NCI-H1930 (cell line): Measurements from ENCODE around the gene EXOC4.

Experiments used
- DNase-seq, 2 experiments: peaks; one replicate each; lab custom pipeline; 2025; lab: John Stamatoyannopoulos, UW

EXOC4 gene

DNA sequence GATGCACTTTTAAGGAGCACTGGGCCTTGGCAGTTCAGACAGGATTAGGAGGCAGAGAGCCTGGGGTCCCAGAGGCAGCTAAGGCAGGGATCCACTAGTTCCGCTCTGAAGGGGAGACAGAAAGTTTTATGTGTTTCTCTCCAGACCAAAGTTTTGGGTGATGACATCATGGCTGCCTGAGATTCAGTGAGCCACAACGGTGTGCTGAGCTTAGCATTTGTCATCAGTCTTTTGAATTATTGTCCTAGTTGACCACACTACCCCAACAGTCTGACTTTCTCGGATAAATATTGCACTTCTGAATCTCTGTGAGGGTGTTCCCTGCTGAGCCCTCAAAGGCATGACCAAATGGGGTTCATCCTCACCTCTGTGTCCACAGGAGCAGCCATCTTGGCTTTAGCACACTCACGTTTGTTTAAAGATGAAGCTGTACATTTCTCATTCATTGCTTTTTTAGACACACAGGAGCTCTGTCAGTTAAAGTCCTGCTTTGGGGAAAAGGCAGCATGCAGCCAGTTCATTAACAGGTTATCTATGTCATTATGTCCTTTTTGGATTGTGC lies 576.5 kb downstream of the EXOC4 start:
- no peak for DNase-seq

DNA sequence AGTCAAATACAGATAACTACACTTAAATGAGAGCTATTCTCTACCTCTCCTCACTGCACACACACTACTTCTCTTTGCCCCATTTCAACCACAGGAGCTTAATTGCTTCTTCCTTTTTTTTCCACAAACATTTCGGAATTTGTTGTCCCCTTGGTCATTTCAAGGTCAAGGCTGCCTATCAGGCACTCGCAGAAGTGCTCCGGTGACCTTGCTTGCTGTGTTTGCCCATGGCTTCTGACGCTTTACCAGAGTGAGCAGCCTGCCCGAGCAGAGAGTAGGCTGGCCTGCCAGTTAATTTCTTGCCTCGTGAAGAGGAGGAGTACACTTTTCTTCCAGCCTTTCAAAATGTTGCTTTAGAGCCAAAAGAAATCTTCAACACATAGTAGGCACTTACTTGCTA lies 577.2 kb downstream of the EXOC4 start:
- no peak for DNase-seq

GRCh38 chr7:133836666-133837065 lies 583.8 kb downstream of the EXOC4 start:
- no peak for DNase-seq

DNA sequence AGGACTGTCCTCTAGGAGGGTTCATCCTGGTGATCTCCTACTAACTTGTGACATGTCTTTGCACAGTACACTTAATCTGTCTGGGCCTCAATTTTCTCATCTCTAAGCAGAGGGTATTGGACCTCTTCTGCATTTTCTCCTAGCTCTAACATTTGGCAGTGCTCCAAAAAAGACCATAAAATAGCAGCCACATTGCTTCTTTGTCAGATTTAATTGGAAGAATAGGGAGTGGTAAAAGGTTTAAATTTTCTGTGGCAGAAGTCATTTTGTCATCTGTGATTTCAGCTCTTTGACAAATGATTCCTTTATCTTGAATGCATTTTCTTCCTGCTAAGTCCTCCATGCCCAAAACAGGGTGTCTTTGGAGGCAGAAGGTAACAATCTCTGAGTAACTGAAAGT lies 584.3 kb downstream of the EXOC4 start:
- DNase-seq, result no peak

- DNase-seq, result no peak
These were observed 586.2 kb downstream of the EXOC4 start for GRCh38 chr7:133839121-133839520.

DNA sequence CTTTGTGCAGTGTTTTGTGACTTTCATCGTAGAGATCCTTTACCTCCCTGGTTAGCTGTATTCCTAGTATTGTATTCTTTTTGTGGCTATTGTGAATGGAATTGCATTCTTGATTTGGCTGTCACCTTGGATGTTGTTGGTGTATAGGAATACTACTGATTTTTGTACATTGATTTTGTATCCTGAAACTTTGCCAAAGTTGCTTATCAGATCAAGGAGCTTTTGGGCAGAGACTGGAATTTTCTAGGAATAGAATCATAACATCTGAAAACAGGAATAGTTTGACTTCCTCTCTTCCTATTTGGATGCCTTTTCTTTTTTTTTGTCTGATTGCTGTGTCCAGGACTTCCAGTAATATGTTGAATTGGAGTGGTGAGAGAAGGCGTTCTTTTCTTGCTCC lies 590.5 kb downstream of the EXOC4 start:
- no peak for DNase-seq

GRCh38 chr7:133845005-133845404 lies 592.1 kb downstream of the EXOC4 start:
- no peak for DNase-seq

DNA sequence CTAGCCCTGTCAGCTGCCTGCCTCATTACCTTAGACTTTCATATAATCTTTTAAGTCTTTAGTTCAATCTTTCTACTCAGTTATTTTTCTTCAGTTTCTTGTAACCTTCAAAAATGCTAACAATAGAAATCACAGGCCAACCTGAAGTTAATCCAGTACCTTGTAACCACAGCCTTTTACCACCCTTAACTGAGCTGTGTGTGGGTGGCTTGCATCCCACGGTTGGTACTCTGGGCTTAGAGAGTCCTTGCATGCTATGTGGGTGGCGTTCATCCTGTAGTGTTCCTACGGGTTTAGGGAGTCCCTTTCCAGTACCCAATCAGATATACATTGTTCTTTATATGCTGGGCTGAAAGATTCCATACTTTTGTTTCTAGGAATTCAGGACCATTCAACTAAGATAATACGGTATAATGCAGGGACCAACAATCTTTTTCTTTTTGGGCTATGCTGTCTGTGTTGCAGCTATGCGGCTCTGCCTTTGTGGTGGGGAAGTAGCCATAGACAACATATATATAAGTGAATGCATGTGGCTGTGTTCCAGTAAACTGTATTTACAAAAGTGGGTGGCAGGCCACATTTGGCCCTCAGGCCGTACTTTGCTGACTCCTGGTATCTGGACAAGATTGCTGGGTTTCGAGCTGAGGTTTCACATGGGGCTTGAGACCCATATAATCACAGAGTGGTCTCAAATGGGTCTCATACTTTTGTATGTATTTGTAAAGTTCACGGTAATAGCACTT lies 593.5 kb downstream of the EXOC4 start:
- DNase-seq, result no peak

DNA sequence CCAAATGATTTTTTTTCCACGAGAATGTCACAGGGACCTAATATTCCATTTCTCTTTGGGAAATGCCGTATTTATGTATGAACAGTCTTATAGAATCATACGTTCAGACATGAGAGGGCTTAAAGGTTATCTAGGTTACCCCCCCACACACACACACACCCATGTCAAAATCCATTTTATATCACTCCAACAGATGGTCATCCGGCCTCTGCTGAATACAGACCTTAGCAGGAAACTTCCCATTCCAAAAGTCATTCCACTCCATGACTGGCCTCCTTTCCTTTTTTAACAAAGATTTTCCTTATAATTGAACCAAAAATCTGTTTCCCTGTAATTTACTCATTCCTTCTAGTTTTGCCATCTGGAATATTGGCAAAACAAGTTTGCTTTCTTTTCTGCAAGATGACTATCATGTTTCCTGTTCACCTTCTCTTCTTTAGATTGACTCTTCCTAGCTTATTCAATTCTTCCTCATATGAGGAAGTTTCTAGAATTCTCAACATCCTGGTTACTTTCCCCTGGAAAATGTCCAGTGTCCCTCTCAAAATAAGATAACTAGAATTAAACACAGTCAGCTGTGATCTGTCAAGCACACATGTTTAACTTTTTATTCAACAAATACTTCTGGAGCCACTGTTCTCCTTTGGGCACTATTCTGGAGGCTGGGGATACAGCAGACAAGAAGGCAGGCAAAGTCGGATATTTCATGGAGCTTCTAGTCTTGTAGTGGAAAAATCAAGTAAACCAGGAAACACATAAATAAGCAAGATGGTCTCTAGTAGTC lies 597.8 kb downstream of the EXOC4 start:
- DNase-seq, result no peak

DNA sequence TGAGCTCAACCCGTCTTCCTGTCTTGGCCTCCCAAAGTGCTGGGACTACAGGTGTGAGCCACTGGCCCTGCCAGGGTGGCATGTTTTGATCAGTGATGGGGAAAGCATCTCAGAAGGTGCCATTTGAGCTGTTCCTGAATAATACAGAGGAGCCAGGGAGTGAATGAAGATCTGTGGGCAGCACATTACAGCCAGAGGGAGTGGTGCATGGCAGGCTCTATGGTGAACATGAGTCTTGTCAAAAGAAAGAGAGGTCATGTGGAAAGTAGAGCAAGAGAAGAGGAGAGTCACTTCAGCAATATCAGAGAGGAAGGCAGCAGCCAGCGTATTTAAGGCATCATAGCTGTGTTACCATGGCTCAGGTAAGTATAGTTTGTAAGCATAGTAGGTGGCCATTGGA lies 598.5 kb downstream of the EXOC4 start:
- DNase-seq, result no peak

DNA sequence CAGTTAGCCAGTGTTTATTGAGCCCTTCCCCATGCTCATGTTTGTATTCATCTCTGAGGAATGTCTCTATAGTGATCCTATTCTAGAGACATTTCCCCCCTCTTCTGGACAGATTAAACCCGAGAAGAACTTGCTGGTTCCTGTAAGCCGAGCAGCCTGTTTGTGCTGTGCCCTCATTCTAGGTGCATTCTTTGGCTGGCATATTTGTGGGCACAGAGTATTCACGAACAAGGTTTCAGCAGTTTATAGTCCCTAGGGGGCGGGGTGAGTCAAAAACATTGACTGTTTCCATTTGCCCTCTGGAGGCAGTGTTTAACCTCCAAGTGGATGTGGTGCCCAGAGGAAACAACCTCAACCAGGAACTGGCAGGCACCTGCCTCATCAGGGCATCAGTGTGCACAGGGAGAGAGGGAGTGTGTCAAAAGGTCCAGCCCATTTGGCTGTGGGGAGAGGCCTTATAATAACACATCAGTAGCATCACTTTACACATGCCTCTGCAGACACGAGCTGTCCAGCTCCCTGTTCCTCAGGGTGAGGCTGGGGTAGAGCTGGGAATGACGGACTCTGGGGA lies 600.9 kb downstream of the EXOC4 start:
- peak; percentile 22 to 36 for DNase-seq

DNA sequence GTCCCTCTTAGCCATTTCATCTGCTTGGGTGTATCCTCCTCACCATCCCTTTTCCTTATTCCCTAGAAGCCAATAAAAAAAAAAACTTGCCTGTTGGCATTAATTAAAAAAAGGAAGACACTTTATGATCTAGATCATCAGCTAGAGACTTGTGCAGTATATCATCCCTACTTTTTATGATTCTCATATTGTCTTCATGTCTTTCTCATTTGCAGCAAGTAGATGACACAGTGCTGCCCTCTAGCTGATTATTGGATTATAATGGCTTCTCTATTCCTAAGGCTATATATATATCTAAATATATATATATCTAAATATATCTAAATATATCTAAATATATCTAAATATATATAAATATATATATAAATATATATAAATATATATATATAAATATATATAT lies 601.9 kb downstream of the EXOC4 start:
- no peak for DNase-seq

DNA sequence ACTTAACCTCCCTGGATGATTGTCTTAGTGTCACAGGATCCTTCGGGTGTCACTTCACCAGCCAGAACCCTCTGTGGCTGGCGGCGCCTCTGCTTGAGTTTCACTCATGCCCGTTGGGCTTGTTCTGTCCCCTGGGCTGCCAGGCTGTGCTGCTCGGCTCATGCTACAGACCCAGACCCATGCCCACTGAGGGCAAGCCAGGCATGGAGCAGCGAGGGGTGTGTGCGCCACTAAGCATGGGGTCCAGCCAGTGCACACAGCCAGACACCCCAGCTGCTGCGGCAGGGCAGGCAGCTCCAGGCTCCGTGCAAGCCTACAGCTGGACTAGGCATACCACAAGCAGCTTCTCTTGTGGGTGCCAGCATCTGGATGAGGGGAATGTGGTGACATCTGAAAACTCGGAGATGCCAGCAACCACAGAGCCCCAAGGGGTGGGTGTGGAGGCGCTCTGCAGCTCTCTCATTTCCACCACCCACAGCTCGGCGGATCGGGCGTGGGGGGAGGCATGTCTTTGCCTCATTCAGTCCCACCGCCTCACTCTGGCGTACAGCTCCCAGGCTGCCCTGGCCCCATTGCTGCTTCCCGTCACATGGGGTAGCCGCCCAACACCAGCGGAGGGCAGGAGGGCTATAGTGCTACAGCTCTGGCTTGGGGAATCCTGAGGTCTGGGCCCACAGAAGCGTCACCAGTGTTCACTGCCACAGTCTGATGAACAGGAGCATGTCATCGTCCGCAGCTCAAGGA lies 604.7 kb downstream of the EXOC4 start:
- no peak for DNase-seq

GRCh38 chr7:133858311-133858710 lies 605.4 kb downstream of the EXOC4 start:
- DNase-seq, result no peak

- no peak for DNase-seq
These were observed 606.4 kb downstream of the EXOC4 start for GRCh38 chr7:133859231-133859630.

DNA sequence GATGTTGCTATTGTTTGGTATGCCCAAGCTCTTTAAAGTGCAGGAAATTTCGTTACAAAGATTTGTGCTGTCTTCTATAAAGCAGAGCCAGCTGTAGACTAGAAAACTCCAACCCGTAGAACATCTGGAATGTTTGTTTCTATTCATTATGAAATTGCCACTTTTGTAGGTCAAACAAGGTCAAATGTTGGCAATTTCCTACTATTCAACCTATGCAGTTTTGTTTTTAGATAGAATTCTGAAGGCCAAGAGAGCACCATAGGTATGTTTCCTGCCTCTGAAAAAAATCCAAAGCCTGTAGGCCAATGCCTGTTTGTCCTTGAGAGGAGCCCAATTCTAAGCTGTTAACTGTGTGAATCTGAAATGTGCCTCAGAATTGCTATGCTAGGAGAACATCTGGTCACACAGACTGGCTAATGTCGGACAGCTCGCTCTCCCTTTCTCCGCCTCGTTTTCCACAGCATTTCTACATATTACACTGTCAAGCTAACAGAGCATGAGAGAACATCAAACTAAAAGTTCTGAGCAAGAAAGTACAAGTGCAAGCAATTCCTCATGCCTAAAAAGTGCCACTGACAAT lies 607.1 kb downstream of the EXOC4 start:
- DNase-seq, result no peak

DNA sequence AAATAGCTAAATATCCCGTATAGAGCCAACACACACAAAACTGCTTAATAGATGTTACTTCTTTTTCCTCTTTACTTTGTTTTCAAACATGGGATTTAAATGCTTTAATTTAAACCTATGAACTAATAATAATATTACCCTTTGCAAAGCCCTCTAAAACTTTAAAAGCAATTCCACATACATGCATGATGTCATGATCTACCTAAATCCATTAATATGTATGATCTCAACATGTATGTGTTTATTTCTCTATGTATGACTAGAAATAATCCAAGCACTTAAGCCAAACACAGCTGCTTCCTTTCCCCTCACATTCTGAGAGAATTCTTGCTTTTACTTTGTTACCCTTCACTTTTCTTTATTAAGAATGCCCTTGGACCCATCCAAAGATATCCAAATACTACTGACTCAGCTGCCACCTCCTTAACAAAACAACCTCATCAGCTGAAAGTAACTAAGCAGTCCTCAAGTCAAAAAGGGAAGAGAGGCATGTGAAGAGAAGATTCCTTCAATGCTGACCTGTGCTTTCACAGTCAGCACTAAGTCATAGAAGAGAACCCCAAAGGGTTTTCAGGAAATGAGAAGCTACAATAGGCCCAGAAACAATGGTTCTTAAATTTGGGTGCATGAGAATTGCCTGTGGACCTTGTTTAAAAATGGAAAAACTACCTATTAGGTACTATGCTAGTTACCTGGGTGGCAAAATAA lies 607.9 kb downstream of the EXOC4 start:
- DNase-seq, result no peak

- DNase-seq, result no peak
These were observed 609.0 kb downstream of the EXOC4 start for GRCh38 chr7:133861876-133862275.

- DNase-seq, result no peak
These were observed 610.6 kb downstream of the EXOC4 start for GRCh38 chr7:133863362-133864061.

DNA sequence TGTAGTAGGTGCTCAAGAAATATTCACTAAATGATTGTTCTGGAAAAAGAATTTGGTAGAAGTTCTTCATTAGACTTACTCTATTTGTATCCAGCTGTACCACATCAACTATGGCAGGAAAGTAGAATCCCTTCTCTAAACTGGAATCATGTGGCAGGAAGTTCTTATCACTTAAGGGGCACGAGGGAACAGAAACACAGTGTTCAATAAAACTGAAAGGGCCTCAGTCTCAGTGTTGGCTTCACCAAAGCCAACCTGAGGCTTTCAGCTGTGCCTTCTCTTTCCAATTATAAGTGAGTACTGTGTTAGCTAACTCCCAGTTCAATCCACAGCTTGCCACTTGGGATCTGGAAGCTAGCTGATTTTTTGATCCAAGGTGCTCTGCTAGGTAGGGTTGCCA lies 616.7 kb downstream of the EXOC4 start:
- DNase-seq, result no peak

DNA sequence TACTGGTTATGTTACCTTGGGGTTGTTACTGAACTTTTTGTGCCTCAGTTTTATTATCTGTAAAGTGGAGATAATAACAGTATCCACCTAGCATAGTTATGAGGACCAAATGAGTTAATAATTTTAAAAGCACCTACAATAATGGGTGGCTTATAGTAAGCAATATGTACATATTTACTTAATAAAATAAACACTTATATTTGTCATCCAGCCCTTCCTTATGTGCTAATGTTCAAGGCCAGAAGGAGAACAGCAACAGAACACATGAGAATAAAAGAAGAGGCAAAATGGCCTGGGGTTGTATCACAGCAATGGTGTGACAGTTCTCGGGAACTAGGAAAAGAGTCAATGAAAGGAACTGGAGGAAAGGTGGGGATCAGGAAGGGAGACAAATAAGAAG lies 618.9 kb downstream of the EXOC4 start:
- DNase-seq, result no peak
